Heart right ventricle (tissue), 16 donors: ENCODE results near the gene ZNF532. TPM values are rescaled to one million over a fixed set of nuclear protein-coding genes. Genes with fewer than 3 reads are reported as not detected.
A peak's percentile ranks its signal among the peaks of the same experiment; 100 is the strongest.

Experiments used
- ATAC-seq, 8 donors: fragments of 200-7000 bp; cut with Tn5 transposase; one replicate each; pipeline ENCODE4 v1.9.1; 2020; ENCODE audit warnings: mild to moderate bottlenecking in 8 of 8, moderate library complexity in 8 of 8, moderate number of reproducible peaks in 1 of 8
- DNase-seq, 2 donors: peaks; one replicate each; pipeline ENCODE4 v3.0.0-alpha.2; 2020
- H3K27ac ChIP-seq, 10 donors: fragments of 200-600 bp; sonication (generic) in 2 of 10; one replicate each; pipeline versions ENCODE4 v1.5.0 to v1.8.0; 2020 to 2022; ENCODE audit warnings: mild to moderate bottlenecking in 3 of 10
- H3K27me3 ChIP-seq, 7 donors: fragments of 200-600 bp; one replicate each; pipeline ENCODE4 v1.8.0; 2021 to 2022; ENCODE audit warnings: mild to moderate bottlenecking in 2 of 7
- H3K36me3 ChIP-seq, 9 donors: fragments of 200-600 bp; sonication (generic) in 1 of 9; one replicate each; pipeline versions ENCODE4 v1.5.0 to v1.8.0; 2020 to 2022; ENCODE audit warnings: mild to moderate bottlenecking in 2 of 9
- H3K4me1 ChIP-seq, 9 donors: fragments of 200-600 bp; sonication (generic) in 1 of 9; one replicate each; pipeline versions ENCODE4 v1.5.0 to v1.8.0; 2020 to 2022; ENCODE audit warnings: mild to moderate bottlenecking in 4 of 9
- H3K4me3 ChIP-seq, 10 donors: fragments of 200-600 bp; sonication (generic) in 2 of 10; one replicate each; pipeline versions ENCODE4 v1.5.0 to v1.8.0; 2020 to 2022; ENCODE audit warnings: mild to moderate bottlenecking in 7 of 10, moderate library complexity in 2 of 10
- H3K9me3 ChIP-seq, 11 donors: fragments of 200-600 bp in 10 of 11; sonication (generic) in 2 of 11; one replicate each; pipeline versions ENCODE4 v1.5.0 to v1.8.0; 2013 to 2022; ENCODE audit warnings: mild to moderate bottlenecking in 2 of 11, control low read depth in 1 of 11, moderate library complexity in 1 of 11
- whole genome bisulfite sequencing, 2 donors: extraction: QIAGEN DNeasy Blood & Tissue Kit; methylation state at CpG; one replicate each; pipeline ENCODE4 v1.1.7; 2013; ENCODE audit warnings: inconsistent platforms in 1 of 2; 5-methylcytosine and 5-hydroxymethylcytosine counted together
- intact Hi-C, 10 donors: fragments of 100-400 bp; cut with DNase I; formaldehyde crosslinking; loops; one replicate each; pipeline versions ENCODE4 v1.11.1 to v1.14.2; 2022
- polyA plus RNA-seq, 2 donors: library from polyadenylated mRNA; stranded (reverse); fragments of 200-250 nt; gene quantifications; one replicate each; pipeline ENCODE4 v1.2.3, GENCODE V29; 2013
- total RNA-seq, 10 donors: library from RNA; stranded (reverse); fragmentation: NEBNext Ultra II Directional in 3 of 10; extraction: Animal tissue kit (Norgen Biotek cat#: 25700) in 3 of 10; gene quantifications; one replicate each; pipeline versions ENCODE4 v1.2.1 to v1.2.4, GENCODE V29; 2021 to 2023
- TF ChIP-seq, protein P1 (sequence below), 9 donors: fragments of 200-600 bp; sonication (generic) in 2 of 9; IDR thresholded peaks; one replicate each; pipeline versions ENCODE4 v1.5.0 to v1.8.0; 2021 to 2022; ENCODE audit warnings: antibody characterized with exemption in 9 of 9, mild to moderate bottlenecking in 5 of 9, moderate library complexity in 1 of 9
- donor health status: Arrhythmogenic right ventricular cardiomyopathy.
- donor health status: ischemic (EF 13 %, LVEDD 7.1; RV severe dilation, severe dysfunction).
- donor health status: healthy with polysubstance abuse.
- donor health status: DM: no; HTN: yes; CAD: no.
- donor health status: DM: no; HTN: no; CAD: no.
- donor health status: ischemic (EF 25% LVEDD 6.9; RV normal size, moderate dysfunction).
- donor health status: ischemic (EF 25% LVEDD 5.7; RV mildly dilated, moderate dysfunction).
- donor health status: healthy.
- donor health status: DM: yes; HTN: yes; CAD: no.
- donor health status: Ischemic cardiomyopathy.
- donor health status: ischemic (EF 35%, LVEDD 5.7; RV mildly dilated, moderate dysfunction).
- donor health status: nonischemic (EF 11% LVEDD 7.7; RV severe dilation, severe dysfunction).
- donor health status: DM: yes; HTN: yes; CAD: no.
- donor health status: PGD.
- donor health status: ischemic (EF 29% LVEDD 5.4; RV normal size, mild dysfunction).
- donor health status: nonischemic (EF 23%, LVEDD 6.1; RV moderate dilation, normal function).

The ZNF532 gene
- total and polyA plus RNA-seq, 12 donors: 13.8 to 71.4 (median 64.6) TPM

DNA sequence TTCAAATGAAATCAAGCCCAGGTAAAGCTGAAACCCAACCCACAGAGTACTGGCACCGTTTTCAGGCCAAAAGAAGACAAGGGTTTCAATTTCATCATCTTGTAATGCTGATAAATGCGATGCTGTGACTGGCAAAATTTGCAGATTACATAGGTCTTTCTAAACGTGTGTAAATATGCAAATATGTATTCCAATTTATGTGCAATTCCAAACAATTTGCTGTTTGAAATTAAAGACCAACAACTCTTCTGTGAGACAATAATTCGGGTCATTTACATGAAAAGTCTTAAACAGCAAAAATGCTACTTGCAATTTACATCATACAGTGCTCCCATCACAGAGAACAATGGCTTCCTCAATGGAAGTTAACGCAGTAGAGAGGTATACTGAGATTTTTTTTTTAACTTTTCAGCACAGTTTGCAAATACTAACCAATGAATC lies 2.8 kb upstream of the ZNF532 start:
- WGBS, 2 donors: 71 to 73% methylated on average over 5 of the region's 5 CpGs
- Histone ChIP-seq H3K4me1 (peaks cover 12 to 77% (median 66%) of the 10 kb centered on the region in 9 donors), H3K9me3 (no peaks in the 10 kb centered on the region), H3K27me3 (no peaks in the 10 kb centered on the region), H3K4me3 (peak overlapping the region in 2 of 10 donors; percentile 59 to 61), H3K27ac (peak overlapping the region in 9 of 10 donors; percentile 96 to 100 (median 99)), H3K36me3 (peaks cover 0 to 9% (median 0%) of the 10 kb centered on the region in 9 donors)
- TF ChIP-seq, protein P1, sequence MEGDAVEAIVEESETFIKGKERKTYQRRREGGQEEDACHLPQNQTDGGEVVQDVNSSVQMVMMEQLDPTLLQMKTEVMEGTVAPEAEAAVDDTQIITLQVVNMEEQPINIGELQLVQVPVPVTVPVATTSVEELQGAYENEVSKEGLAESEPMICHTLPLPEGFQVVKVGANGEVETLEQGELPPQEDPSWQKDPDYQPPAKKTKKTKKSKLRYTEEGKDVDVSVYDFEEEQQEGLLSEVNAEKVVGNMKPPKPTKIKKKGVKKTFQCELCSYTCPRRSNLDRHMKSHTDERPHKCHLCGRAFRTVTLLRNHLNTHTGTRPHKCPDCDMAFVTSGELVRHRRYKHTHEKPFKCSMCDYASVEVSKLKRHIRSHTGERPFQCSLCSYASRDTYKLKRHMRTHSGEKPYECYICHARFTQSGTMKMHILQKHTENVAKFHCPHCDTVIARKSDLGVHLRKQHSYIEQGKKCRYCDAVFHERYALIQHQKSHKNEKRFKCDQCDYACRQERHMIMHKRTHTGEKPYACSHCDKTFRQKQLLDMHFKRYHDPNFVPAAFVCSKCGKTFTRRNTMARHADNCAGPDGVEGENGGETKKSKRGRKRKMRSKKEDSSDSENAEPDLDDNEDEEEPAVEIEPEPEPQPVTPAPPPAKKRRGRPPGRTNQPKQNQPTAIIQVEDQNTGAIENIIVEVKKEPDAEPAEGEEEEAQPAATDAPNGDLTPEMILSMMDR (IDR thresholded peaks at IDR 0.05): no peak
- ATAC-seq (no peak), DNase-seq (no peak)
- intact Hi-C loops: loop anchor here in 4 of 10 donors (5.0 to 10.0 kb wide), 6 partner anchors 50 to 193 kb away; no protein-coding TSS in a partner anchor

DNA sequence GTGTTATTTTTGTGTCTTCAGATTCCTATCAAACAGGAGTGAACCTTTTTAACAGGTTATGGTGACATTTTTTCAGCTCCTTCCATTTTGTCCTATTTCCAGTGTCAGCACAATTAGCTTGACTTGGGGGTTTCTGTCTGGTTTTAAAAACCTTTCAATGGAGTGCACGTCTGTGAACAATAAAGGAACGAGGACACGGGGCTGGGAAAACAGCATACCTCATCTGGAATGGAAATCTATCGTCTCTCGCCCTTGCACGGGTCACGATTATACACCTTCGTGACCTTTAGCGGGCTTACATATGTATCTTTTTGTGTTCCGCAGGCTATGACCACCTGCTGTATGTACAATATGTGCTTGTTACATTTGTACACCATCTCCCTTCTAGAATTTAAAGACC lies 2.3 kb upstream of the ZNF532 start:
- intact Hi-C loops: loop anchor here in 4 of 10 donors (5.0 to 10.0 kb wide), 6 partner anchors 50 to 192 kb away; no protein-coding TSS in a partner anchor
- peak overlapping the region; percentile 88 to 100 (median 98) for H3K27ac ChIP-seq
- 64 to 68% methylated on average over 10 of the region's 10 CpGs for WGBS, 2 donors
- peaks cover 17 to 82% (median 69%) of the 10 kb centered on the region in 9 donors for H3K4me1 ChIP-seq
- no peak for ATAC-seq
- no peaks in the 10 kb centered on the region for H3K9me3 ChIP-seq
- H3K27me3 ChIP-seq: no peaks in the 10 kb centered on the region
- H3K36me3 ChIP-seq: peaks cover 0 to 9% (median 0%) of the 10 kb centered on the region in 9 donors
- TF ChIP-seq, protein P1 (IDR thresholded peaks at IDR 0.05): no peak
- DNase-seq: no peak
- H3K4me3 ChIP-seq: peak overlapping the region in 9 of 10 donors; percentile 41 to 68 (median 58)

DNA sequence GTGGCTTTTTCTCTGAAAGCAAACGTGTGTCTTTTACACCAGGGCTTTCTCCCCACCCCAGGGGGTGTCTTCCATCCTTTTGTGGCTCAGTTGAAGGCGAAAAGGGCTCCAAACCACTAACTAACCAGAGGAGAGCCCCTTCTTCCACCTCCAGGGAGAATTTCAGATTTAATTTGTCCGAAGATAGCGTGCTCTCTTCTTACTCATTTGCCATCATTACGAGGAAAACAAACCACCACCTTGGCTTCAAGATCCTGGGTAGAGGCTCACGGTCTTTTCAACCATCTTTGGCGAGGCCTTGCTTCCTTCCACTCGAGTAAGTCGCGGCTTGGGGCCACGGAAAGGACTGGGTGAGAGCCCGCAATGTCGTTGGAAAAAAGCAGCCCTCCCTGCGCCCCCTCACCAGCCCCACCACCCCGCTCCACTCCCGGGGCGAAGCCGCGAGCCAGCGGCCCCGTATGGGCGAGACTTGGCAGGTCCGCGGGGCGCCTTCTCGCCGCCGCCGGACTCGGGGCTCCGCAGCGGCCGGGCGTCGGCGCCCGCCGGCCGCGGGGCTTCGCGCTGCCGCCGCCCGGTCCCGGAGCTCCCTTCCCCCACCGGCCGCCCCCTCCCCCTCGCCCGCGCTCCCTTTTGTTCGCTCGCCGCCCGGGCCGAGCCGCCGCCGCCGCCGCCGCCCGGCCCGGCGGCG lies 1.7 kb upstream of the ZNF532 start:
- Histone ChIP-seq H3K4me1 (peaks cover 22 to 88% (median 73%) of the 10 kb centered on the region in 9 donors), H3K36me3 (peaks cover 0 to 15% (median under 1%) of the 10 kb centered on the region in 9 donors), H3K4me3 (peak overlapping the region; percentile 26 to 68 (median 58)), H3K9me3 (no peaks in the 10 kb centered on the region), H3K27me3 (no peaks in the 10 kb centered on the region), H3K27ac (peak overlapping the region; percentile 93 to 100 (median 98))
- 3 to 6% methylated on average over 30 to 64 of the region's 66 CpGs for WGBS, 2 donors
- peak in 2 of 8 donors; percentile 4 to 21 for ATAC-seq
- peak; percentile 42 to 49 for DNase-seq
- intact Hi-C loops: loop anchor here in 4 of 10 donors (5.0 to 10.0 kb wide), 6 partner anchors 49 to 192 kb away; no protein-coding TSS in a partner anchor
- TF ChIP-seq, protein P1 (IDR thresholded peaks at IDR 0.05): no peak

DNA sequence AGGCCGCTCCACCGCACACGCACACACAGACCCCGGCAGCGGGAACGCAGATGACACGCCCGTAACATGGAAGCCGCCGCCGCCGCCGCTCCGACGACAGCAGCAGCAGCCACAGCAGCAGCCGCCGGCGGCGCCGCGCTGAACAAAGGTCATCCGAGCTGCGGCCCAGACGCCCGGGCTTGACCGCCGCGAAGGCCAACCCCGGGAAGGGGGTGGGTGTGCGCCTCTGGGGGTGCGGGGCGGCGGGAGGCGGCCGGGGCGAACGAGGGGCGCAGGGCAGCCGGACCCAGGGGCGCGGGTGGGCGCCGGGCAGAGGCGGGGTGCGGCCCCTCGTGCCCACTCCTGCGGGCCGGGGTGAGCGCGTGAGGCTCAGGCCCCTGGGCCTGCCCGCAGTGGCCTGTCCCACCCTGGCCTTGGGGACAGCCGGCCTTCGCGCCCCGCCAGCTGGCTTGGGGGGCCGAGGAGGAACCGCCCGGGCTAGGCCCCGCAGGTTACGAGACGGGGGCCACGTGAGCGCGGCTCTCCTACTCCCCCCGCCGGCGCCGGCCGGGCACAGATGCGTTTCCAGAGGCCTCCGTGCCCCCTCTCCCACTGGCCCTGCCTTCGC lies 1.0 kb upstream of the ZNF532 start:
- ATAC-seq: peak; percentile 53 to 78 (median 62)

More for the DNA sequence above, 1.0 kb upstream of the ZNF532 start:
- WGBS, 2 donors: 2 to 3% methylated on average over 37 to 72 of the region's 72 CpGs
- TF ChIP-seq, protein P1 (IDR thresholded peaks at IDR 0.05): peak in 1 of 9 donors; percentile 9
- H3K4me3 ChIP-seq: peak overlapping the region; percentile 34 to 68 (median 55)
- no peaks in the 10 kb centered on the region for H3K9me3 ChIP-seq
- H3K27me3 ChIP-seq: no peaks in the 10 kb centered on the region
- H3K4me1 ChIP-seq: peaks cover 23 to 93% (median 74%) of the 10 kb centered on the region in 9 donors
- H3K27ac ChIP-seq: peak overlapping the region; percentile 93 to 100 (median 98)
- peaks cover 0 to 21% (median 4%) of the 10 kb centered on the region in 9 donors for H3K36me3 ChIP-seq
- peak; percentile 32 to 66 for DNase-seq
- intact Hi-C loops: loop anchor here in 4 of 10 donors (5.0 to 10.0 kb wide), 6 partner anchors 49 to 191 kb away; no protein-coding TSS in a partner anchor
